Heart left ventricle (tissue), 16 donors: ENCODE results near the gene ABCC1. TPM values are rescaled to one million over a fixed set of nuclear protein-coding genes. Genes with fewer than 3 reads are reported as not detected.

ENCODE experiments used
- ATAC-seq, 4 donors: fragments of 200-7000 bp; cut with Tn5 transposase; one replicate each; pipeline ENCODE4 v1.9.1; 2020 to 2022; ENCODE audit warnings: moderate library complexity in 4 of 4, mild to moderate bottlenecking in 3 of 4, moderate number of reproducible peaks in 1 of 4
- DNase-seq, 5 donors: peaks; one replicate each; pipeline ENCODE4 v3.0.0-alpha.2; 2020
- H3K27ac ChIP-seq, 12 donors: fragments of 200-600 bp; sonication (generic) in 4 of 12; one replicate each; pipeline versions ENCODE4 v1.5.0 to v1.8.0; 2016 to 2022; ENCODE audit warnings: mild to moderate bottlenecking in 2 of 12
- H3K27me3 ChIP-seq, 9 donors: fragments of 200-600 bp; sonication (generic) in 2 of 9; one replicate each; pipeline versions ENCODE4 v1.5.1 to v1.8.0; 2016 to 2022; ENCODE audit warnings: mild to moderate bottlenecking in 3 of 9
- H3K36me3 ChIP-seq, 9 donors: fragments of 200-600 bp; sonication (generic) in 2 of 9; one replicate each; pipeline versions ENCODE4 v1.5.0 to v1.8.0; 2018 to 2022; ENCODE audit warnings: mild to moderate bottlenecking in 2 of 9
- H3K4me1 ChIP-seq, 12 donors: fragments of 200-600 bp; sonication (generic) in 4 of 12; one replicate each; pipeline versions ENCODE4 v1.5.0 to v1.8.0; 2016 to 2022; ENCODE audit warnings: mild to moderate bottlenecking in 3 of 12
- H3K4me3 ChIP-seq, 12 donors: fragments of 200-600 bp; sonication (generic) in 4 of 12; one replicate each; pipeline versions ENCODE4 v1.5.0 to v1.8.0; 2017 to 2022; ENCODE audit warnings: mild to moderate bottlenecking in 9 of 12, moderate library complexity in 4 of 12
- H3K9me3 ChIP-seq, 12 donors: fragments of 200-600 bp; sonication (generic) in 4 of 12; one replicate each; pipeline versions ENCODE4 v1.5.0 to v1.8.0; 2016 to 2022; ENCODE audit warnings: mild to moderate bottlenecking in 1 of 12
- POLR2A ChIP-seq, 2 donors: fragments of 450-650 bp; IDR thresholded peaks; one replicate each; pipeline ENCODE4 v1.6.1; 2017; ENCODE audit warnings: antibody characterized with exemption in 2 of 2, mild to moderate bottlenecking in 2 of 2, moderate library complexity in 2 of 2
- WGBS, 4 donors: extraction: QIAGEN DNeasy Blood & Tissue Kit in 2 of 4; methylation state at CpG; one replicate each; pipeline versions ENCODE4 v1.1.5 to v1.1.7; 2013 to 2018; 5-methylcytosine and 5-hydroxymethylcytosine counted together
- intact Hi-C, 10 donors: fragments of 100-400 bp; cut with DNase I; formaldehyde crosslinking; loops; one replicate each; pipeline versions ENCODE4 v1.11.1 to v1.14.2; 2022
- polyA plus RNA-seq, 2 donors: library from polyadenylated mRNA; stranded (reverse); fragments of 200-250 nt; gene quantifications; one replicate each; pipeline ENCODE4 v1.2.3, GENCODE V29; 2013
- total RNA-seq, 9 donors: library from RNA; depleted of rRNA in 2 of 9; stranded (reverse); fragments of >200 nt in 2 of 9; fragmentation: NEBNext Ultra II Directional in 3 of 9; extraction: Animal tissue kit (Norgen Biotek cat#: 25700) in 3 of 9; gene quantifications; one replicate each; pipeline versions ENCODE4 v1.1.0 to v1.2.4, GENCODE V29; 2016 to 2023
- TF ChIP-seq, protein P1 (sequence below), 12 donors: fragments of 200-600 bp; sonication (generic) in 4 of 12; IDR thresholded peaks; one replicate each; pipeline versions ENCODE4 v1.5.0 to v1.8.0; 2018 to 2022; ENCODE audit warnings: antibody characterized with exemption in 12 of 12, mild to moderate bottlenecking in 5 of 12
- donor health status: ischemic (EF 13 %, LVEDD 7.1; RV severe dilation, severe dysfunction).
- donor health status: healthy with polysubstance abuse.
- donor health status: DM: no; HTN: yes; CAD: no.
- donor health status: DM: no; HTN: no; CAD: no.
- donor health status: ischemic (EF 25% LVEDD 6.9; RV normal size, moderate dysfunction).
- donor health status: ischemic (EF 25% LVEDD 5.7; RV mildly dilated, moderate dysfunction).
- donor health status: healthy.
- donor health status: DM: yes; HTN: yes; CAD: no.
- donor health status: ischemic (EF 35%, LVEDD 5.7; RV mildly dilated, moderate dysfunction).
- donor health status: nonischemic (EF 11% LVEDD 7.7; RV severe dilation, severe dysfunction).
- donor health status: DM: yes; HTN: yes; CAD: no.
- donor health status: PGD.
- donor health status: ischemic (EF 29% LVEDD 5.4; RV normal size, mild dysfunction).
- donor health status: nonischemic (EF 23%, LVEDD 6.1; RV moderate dilation, normal function).

Gene ABCC1
- total and polyA plus RNA-seq, 11 donors = 8.1 to 28.0 (median 22.4) TPM

GRCh38 chr16:15924996-15925395 lies 24.4 kb upstream of the ABCC1 start:
- intact Hi-C loops = no loop called here
- no peak for TF ChIP-seq POLR2A (IDR thresholded peaks at IDR 0.05)
- TF ChIP-seq, protein P1, sequence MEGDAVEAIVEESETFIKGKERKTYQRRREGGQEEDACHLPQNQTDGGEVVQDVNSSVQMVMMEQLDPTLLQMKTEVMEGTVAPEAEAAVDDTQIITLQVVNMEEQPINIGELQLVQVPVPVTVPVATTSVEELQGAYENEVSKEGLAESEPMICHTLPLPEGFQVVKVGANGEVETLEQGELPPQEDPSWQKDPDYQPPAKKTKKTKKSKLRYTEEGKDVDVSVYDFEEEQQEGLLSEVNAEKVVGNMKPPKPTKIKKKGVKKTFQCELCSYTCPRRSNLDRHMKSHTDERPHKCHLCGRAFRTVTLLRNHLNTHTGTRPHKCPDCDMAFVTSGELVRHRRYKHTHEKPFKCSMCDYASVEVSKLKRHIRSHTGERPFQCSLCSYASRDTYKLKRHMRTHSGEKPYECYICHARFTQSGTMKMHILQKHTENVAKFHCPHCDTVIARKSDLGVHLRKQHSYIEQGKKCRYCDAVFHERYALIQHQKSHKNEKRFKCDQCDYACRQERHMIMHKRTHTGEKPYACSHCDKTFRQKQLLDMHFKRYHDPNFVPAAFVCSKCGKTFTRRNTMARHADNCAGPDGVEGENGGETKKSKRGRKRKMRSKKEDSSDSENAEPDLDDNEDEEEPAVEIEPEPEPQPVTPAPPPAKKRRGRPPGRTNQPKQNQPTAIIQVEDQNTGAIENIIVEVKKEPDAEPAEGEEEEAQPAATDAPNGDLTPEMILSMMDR (IDR thresholded peaks at IDR 0.05) = no peak
- Histone ChIP-seq H3K9me3 (no peaks in the 10 kb centered on the region), H3K4me3 (no peak overlapping the region), H3K4me1 (no peaks in the 10 kb centered on the region), H3K36me3 (no peaks in the 10 kb centered on the region), H3K27ac (no peak overlapping the region), H3K27me3 (no peaks in the 10 kb centered on the region)
- ATAC-seq (no peak), DNase-seq (no peak)
- WGBS, 4 donors = 91 to 95% (median 93%) methylated on average over 13 of the region's 13 CpGs

DNA sequence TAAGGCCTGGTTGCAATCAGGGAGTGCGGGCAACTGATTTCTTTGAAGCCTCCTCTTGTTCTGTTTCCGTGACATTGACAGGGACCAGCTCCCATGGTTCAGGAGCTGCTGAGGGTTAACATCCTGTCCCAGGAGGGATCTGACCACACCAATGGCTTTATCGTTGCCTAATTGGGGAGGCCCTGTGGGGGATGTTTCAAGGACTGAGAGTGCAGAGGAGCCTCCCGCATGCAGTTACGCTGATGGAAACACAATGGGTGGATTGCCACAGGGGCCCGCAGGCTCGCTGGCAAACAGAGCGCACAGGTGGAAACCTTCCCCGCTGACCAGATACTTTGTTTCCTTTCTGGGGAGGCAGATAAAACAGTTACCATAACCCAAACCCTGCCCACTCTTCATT lies 23.8 kb upstream of the ABCC1 start:
- no peak for ATAC-seq
- Histone ChIP-seq H3K36me3 (no peaks in the 10 kb centered on the region), H3K27me3 (no peaks in the 10 kb centered on the region), H3K4me3 (no peak overlapping the region), H3K27ac (no peak overlapping the region), H3K4me1 (no peaks in the 10 kb centered on the region), H3K9me3 (no peaks in the 10 kb centered on the region)
- no peak for DNase-seq
- TF ChIP-seq, protein P1 (IDR thresholded peaks at IDR 0.05) = no peak
- no peak for TF ChIP-seq POLR2A (IDR thresholded peaks at IDR 0.05)
- 63 to 76% (median 74%) methylated on average over 9 of the region's 9 CpGs for WGBS, 4 donors
- intact Hi-C loops = no loop called here

GRCh38 chr16:15928261-15929104 lies 20.9 kb upstream of the ABCC1 start:
- no peaks in the 10 kb centered on the region for H3K36me3 ChIP-seq
- H3K9me3 ChIP-seq = no peaks in the 10 kb centered on the region
- H3K4me1 ChIP-seq = no peaks in the 10 kb centered on the region
- ATAC-seq = no peak
- no peaks in the 10 kb centered on the region for H3K27me3 ChIP-seq
- TF ChIP-seq, protein P1 (IDR thresholded peaks at IDR 0.05) = no peak
- TF ChIP-seq POLR2A (IDR thresholded peaks at IDR 0.05) = no peak
- no peak for DNase-seq
- intact Hi-C loops = no loop called here
- WGBS, 4 donors = 91 to 95% (median 95%) methylated on average over 14 to 18 of the region's 18 CpGs
- H3K4me3 ChIP-seq = no peak overlapping the region
- H3K27ac ChIP-seq = no peak overlapping the region

DNA sequence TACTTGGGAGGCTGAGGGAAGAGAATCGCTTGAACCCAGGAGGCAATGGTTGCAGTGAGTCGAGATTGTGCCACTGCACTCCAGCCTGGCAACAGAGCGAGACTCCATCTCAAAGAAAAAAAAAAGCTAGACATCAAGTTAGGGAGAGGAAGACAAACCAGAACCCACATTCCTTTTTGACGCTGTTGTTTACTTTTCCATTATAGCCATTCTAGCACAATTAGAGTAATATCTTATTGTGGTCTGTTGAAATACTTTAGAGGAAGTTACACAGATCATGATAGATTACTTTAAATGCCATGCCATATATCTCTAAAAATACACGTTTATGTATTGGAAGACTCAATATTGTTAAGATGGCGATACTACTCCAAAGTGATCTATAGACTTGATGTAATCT lies 16.5 kb upstream of the ABCC1 start:
- Histone ChIP-seq H3K4me3 (no peak overlapping the region), H3K9me3 (peaks cover 0 to 12% (median 0%) of the 10 kb centered on the region in 12 donors), H3K27me3 (no peaks in the 10 kb centered on the region), H3K36me3 (no peaks in the 10 kb centered on the region), H3K27ac (no peak overlapping the region), H3K4me1 (no peaks in the 10 kb centered on the region)
- ATAC-seq = no peak
- intact Hi-C loops = no loop called here
- 77 to 84% (median 80%) methylated on average over 6 of the region's 6 CpGs for WGBS, 4 donors
- DNase-seq = no peak
- TF ChIP-seq, protein P1 (IDR thresholded peaks at IDR 0.05) = no peak
- TF ChIP-seq POLR2A (IDR thresholded peaks at IDR 0.05) = no peak
